ENCODE data around the gene FYCO1.
A peak's percentile ranks its signal among the peaks of the same experiment; 100 is the strongest.

Gene FYCO1

GRCh38 chr3:45940004-45940780, 55.4 kb downstream of the FYCO1 start:
- no peak for DNase-seq

DNA sequence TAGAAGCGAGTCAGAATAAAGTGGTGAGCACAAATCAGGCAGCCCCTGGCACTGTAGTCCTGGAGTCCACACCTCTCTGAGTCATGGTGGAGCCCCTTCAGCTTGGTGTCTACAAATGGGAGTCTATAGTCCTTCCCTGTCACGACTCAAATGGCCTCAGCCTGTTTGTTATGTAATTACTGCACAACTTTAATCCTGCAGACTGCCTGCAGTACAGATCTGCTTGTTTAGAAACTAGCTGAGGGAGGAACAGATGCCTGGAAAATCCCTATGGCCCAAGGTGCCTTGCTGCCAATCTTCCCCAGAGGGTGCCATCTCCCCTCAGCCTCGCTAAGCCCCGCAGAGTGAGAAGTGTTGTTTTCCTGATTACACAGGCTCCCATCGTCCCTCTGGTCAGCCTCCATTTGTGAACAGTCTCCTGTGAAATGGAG, 56.3 kb downstream of the FYCO1 start:
- no peak for DNase-seq

GRCh38 chr3:45938864-45939263, 56.8 kb downstream of the FYCO1 start:
- peak; percentile 64 for DNase-seq

- no peak for DNase-seq
Observed at GRCh38 chr3:45938043-45938435, 57.6 kb downstream of the FYCO1 start.

GRCh38 chr3:45937206-45938042, 58.2 kb downstream of the FYCO1 start:
- DNase-seq, result no peak

DNA sequence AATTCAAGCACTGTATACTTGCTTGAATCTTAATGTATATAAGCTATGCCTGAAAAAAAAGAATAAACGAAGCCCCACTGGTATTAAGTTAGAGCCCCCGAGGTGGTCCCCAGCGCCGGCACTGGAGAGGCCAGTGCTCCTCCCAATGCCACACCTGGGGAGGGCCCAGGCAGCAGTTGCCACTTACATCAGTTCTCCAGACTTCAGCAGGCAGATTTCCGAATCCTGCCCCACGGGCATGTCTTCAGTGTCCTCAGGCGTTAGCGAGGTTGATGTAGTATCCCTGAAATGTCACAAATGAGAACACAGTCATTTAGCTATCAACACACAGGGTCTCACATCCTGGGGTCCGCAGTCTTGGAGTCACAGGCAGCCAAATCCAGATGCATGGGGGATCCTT, 59.4 kb downstream of the FYCO1 start:
- DNase-seq, result no peak

DNA sequence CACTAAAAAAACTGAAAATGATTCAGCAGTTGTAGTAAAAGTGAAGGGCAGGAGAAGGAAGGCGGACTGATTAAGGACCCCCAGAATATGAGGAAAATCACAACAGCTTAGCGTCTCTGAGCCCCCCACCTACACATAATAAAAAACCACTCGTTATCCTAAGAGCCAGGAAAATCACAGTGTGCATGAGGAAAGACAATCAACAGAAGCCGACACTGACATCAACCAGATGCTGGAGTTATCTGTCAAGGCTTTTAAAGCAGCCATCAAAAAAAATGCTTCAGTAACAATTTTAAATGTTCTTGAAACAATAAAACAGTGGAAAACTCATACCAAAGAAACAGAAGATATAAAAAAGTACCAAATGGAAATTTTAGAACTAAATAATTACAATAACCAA, 62.0 kb downstream of the FYCO1 start:
- no peak for DNase-seq

DNA sequence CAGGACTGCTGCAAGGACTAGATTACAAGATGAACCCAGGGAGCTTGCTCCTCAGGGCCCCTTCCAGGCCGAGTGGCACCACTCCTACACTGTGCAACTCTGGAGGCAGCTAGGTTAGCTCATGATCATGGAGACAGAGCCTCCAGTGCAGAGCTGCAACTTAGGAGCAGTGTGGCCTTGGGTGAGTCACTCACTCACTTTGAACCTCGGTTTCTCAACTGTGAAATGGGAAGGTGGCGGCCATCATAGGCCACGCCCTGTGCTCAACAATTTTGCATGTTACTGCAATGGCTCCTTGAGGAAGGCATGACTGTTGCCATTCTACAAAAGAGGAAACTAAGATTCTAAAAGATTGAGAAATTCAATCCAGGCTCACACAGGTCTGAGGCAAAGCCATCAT, 63.5 kb downstream of the FYCO1 start:
- DNase-seq, result no peak

DNA sequence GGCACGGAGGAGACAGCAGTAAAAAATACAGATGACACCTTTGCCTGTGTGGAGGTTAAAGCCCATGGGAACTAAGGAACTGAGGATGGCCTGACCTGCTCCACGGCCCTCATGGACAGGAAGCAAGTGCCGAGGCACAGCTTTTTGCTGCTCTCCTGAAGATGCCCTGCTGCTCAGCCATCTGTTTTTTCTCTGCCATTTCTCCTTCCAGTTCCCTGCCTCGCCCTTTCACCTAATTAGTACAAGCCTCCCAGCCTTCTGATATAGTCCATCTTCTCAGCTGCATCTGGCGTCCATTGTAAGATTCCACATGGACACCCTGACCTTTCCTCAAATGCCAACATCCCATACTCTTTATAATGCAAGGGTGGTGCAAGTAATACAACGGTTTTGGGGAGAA, 64.1 kb downstream of the FYCO1 start:
- no peak for DNase-seq

GRCh38 chr3:45929042-45929679, 66.5 kb downstream of the FYCO1 start:
- DNase-seq, result no peak

GRCh38 chr3:45927881-45928280, 67.7 kb downstream of the FYCO1 start:
- no peak for DNase-seq

DNA sequence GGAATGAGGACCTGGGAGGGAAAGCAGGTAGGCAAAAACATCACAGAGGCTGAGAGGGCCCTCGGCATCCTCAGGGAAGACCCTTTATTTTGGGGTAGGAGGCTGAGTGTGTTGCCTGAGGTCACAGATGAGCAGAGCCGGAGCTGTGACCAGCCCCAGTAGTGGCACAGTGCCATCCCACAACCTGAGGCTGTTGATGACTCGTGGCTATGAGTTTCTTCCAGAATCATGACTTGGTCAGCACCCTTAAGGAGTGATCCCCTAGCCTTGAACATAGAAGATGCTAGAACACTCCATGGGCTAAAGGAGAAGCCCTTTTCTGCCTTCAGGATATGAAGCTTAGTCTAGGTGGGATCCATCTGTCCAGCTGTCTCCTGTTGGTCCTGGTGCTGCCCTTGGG, 71.9 kb downstream of the FYCO1 start:
- no peak for DNase-seq

DNA sequence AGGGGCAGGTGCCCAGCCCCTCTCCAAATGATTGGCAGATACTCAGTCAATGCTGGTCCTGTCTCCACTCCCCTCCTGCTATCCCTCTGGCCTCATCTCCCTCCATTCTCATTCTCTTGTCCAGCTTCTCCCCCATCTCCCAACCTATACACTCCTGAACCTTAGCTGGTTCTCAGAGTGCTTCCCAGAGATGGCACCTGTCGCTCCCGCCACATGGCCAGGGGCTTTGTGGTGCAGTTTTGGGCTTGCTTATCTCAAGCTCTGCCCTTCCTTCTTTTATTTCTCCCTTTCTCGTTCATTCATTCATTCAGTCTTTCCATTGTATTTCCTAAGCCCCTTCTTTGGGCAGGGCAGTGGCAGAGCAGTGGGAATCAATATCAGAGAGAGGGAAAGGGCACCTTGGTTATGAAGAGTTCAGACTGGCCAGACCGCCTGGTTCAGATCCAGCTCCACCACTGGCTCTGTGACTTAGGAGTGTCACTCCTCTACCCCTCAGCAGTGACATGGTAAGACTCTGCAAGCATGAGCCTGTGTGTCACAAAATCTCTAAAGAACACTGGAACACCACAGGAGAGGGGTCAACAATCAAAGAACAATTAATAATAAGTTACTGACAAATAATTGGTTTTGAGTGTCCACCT, 72.6 kb downstream of the FYCO1 start:
- no peak for DNase-seq

DNA sequence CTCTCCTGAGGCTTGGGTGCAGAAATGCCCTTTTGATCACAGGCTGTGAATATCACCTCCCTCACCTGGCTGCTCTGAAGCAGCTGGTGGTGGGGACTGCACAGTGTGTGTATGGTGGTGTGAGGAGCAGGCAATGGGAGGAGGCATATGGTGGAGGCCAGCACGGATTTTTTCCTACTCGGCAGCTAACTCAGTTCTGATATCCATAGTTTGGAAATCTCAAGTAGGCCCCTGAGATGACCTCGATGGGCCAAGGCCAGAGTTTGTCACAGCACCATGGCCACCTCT, 73.6 kb downstream of the FYCO1 start:
- no peak for DNase-seq

DNA sequence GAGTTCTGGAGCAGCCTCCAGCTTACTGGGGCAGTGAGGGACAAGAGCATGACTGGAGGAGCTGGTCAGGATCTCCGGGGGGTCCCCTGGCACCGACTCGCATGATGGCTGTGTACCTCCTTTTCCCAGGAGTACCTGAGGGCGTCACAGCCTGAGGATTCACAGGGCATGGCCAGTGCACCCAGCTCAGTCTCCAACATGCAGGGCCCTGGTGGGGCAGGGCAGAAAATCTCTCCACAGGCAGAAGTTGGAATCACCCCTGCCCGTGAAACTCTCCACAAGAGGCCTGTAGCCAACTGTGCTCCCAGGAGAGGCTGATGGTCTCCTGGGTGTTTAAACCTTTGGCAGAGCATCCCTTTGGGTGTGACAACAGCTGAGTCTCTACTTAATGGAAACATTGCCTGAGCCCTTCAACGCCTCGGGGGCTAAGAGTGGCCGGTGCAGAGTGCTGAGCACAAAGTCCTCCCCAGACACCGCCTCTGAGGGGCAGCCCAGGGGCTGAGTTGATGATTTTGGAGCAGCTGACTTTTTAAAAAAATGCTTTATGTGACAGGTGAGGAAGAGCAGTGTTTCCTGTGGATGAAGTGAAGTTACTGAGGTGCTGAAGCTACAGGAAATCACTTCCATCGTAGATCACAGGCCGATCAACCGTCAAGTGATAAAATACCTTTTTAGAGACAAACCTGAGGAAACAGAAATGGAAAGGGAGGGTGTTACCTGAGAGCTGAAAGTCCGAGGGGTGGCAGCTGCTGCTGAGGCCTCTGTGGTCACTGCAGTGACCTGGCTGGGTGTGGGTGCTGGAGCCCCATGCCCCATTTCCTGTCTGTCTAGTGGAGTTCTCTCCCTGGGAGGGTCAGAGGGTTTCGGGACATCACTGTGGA, 74.2 kb downstream of the FYCO1 start:
- DNase-seq, result no peak

- DNase-seq, result no peak
Observed at GRCh38 chr3:45917146-45917898, 78.3 kb downstream of the FYCO1 start.

- DNase-seq, result no peak
Observed at GRCh38 chr3:45915518-45916231, 79.9 kb downstream of the FYCO1 start.

GRCh38 chr3:45915059-45915439, 80.6 kb downstream of the FYCO1 start:
- no peak for DNase-seq

- no peak for DNase-seq
Observed at GRCh38 chr3:45914362-45915058, 81.1 kb downstream of the FYCO1 start.

- no peak for DNase-seq
Observed at GRCh38 chr3:45912435-45912834, 83.2 kb downstream of the FYCO1 start.

All from amniotic stem cell (primary cell).